HG03558 (cell line): ENCODE results near the gene SLC46A2.

Experiments
- ATAC-seq: cut with Tn5 transposase; IDR thresholded peaks from one replicate; pipeline ENCODE4 v1.9.1; 2021; ENCODE audit warnings: moderate number of reproducible peaks; ENCODE audit not compliant: unreplicated experiment; ENCODE audit errors: extremely low read depth

Gene SLC46A2

DNA sequence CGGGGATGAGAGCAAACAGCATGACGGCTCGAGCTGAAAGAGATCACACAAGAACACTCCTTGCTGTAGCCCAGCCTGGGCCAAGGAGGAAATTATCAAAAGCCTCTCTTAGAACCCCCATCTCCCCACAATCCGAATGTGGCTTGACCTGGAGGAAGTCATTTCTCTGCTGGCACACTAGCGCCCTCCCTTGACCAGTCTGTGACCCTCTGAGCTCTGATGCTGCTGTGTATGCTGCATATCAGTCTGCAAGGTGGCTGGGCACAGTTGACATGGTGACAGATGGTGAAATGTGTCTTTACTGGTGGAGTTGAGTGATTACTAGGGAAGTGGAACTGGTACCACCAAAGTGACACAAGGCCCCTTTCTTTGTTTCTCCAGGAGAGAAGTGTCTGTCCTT, 3.3 kb downstream of the SLC46A2 start:
- ATAC-seq, result no peak

DNA sequence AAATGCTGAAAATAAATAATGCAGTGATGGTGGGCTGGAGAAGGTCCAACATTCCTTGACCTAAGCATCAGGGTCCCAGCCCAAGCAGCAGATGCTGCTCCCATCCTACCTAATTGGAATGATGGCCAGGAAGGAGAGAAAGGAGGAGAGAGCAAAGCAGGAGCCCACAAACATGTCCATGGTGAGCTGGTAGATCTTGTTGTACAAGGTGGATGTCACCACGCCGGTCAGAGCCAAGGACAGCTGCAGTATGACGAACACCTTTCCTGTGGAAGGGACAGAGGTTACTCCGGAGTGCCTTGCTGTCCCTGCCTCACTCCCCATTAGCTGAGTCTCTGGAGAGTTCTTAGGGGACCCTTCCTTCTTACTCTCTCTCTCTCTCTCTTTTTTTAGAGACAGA, 4.3 kb downstream of the SLC46A2 start:
- ATAC-seq, result no peak

DNA sequence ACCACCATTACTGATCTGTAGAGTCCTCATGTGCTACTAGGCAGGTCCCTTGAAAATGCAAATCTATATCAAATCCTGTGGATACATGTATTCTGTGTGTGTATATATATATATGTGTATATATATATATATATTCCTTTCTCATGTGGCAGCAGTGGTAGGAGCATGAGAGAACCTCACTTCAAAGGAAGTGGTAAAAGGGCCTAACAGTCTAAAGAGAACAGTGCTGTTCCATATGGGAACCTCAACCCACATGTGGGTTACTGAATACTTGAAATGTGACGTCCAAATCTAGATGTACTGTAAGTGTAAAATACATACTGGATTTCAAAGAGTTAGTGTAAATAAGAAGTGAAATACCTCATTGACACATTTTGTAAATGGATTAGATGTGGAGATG, 5.4 kb downstream of the SLC46A2 start:
- ATAC-seq, result no peak

- no peak for ATAC-seq
These were observed 6.0 kb downstream of the SLC46A2 start for GRCh38 chr9:112884721-112885120.

GRCh38 chr9:112884101-112884500, 6.6 kb downstream of the SLC46A2 start:
- ATAC-seq, result no peak

DNA sequence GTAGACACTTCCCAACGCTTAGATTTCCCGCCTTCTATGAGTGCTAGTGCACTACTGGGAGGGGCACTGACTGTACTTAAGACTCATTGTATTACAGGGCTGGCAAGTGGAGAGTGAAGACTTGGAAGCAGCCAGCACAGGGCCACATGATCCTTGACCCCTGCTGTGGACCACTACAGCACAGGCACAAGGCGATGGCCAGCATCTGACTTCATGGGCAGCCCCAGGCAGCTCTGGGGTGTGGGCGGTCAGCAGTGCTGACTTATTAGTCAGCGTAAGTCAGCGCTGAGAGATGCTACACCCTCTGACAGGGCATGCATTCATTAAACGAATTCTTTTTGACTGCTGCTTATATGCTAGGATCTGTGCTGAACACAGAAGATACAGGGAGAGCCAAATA, 9.3 kb downstream of the SLC46A2 start:
- ATAC-seq, result no peak

DNA sequence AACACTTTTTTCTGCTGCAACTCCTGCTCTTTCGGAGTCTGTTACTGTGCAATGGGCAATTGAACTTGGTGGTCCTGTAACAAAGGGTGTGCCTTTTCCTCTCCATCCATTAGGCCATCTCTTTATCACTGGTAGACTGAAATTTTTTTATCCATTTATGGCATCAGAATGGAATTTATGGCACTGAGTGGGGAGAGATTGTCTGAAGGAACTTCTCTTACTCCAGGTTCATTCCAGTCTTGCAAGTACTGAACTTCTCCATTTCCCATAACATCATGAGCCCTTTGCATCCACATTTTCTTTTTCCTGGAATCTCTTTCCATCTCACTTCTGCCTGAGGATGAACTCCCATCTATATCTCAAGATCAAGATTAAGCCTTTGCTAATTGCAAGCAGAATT, 10.0 kb downstream of the SLC46A2 start:
- ATAC-seq, result no peak

- no peak for ATAC-seq
These were observed 11.9 kb downstream of the SLC46A2 start for GRCh38 chr9:112878752-112879151.

DNA sequence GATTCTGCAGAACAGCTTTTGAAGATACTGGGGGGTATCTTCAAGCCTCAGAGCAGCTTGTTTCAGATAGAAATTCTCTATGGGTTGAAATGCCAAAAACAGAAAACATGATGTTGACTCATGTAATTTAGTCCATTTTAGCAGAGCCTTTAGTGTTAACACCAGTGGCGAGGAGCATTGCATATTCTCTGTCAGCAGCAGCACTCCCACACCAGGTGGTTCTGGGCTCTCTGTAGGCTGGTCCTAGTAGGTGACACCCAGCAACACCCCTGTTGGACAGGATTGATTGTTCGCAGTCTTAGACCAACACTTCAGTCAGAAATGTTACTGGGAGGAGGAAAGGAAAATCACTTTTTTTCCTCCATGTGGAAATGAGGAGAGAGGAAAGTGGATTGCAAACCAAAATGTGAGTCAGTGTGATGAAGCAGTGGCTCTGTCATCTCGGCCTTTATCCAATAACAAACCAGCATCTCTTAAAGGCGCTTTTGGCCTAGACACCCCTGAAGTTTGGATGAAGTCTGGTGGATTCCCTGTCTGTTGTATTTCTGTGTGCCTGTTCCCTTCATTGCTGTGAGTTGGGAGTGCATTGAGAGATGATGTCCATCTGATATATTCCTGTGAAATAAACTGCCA, 16.8 kb downstream of the SLC46A2 start:
- no peak for ATAC-seq

- no peak for ATAC-seq
These were observed 18.7 kb downstream of the SLC46A2 start for GRCh38 chr9:112872019-112872418.

DNA sequence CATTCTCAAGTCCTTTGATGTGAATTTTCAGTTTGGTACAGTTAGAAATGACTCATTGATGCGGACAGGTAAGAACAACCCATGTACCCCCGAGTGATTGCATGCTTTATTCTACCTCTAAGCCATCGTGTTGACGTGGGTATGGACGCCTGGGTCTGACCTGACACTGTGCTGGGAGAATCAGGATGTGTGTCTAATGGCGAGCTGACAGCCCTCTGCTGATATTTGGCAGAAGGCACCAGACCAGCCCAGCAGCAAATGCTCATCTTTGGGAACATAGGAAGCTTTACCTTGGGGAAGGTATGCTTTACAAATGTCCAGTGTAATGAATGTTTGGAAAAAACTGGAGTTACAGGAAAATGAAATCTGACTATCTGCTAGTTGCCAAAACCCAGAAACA, 20.1 kb downstream of the SLC46A2 start:
- no peak for ATAC-seq

GRCh38 chr9:112869917-112870316, 20.8 kb downstream of the SLC46A2 start:
- ATAC-seq, result no peak

DNA sequence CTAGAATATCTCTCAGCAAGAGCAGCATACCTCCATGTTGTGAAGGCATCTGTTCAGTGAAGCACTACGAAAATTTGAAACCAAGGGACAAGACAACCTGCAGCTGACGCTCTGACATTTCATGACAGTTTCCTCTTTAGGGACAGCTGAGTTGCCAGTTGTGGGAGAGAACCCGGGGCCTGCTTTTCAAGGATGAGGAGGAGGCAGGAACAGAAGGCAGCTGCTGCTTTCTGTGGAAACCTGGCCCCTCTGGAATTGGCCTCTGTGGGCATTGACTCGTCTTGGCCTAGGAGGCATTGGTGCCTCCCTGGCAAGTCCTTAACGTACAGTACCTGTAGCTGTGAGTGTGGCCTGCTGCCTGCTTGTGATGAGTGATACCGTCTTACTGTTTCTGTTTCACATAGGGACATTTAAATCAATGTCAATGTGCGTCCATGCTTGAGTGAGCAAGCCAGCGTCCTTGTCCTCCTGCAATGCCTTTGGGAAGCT, 21.6 kb downstream of the SLC46A2 start:
- ATAC-seq, result no peak

DNA sequence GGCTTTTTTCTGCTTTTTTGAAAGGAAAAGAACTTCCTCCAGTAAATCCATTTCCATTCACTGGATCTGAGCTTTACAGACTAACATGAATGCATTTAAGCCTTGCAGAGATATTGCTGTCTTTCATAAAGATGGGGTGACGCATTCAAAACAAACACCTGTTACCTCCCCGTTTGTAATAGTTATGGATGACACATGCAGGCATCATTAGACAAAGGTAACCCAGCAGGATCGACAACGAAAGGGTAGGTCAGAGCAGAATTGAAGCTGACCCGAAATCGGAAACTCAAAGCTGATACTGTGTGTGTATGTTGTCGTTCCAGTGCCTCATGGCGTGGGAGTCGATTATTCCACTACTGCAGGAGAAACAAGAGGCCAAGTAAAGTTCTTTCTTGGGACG, 22.2 kb downstream of the SLC46A2 start:
- ATAC-seq, result no peak

- ATAC-seq, result no peak
These were observed 23.2 kb downstream of the SLC46A2 start for GRCh38 chr9:112867275-112867991.

GRCh38 chr9:112866662-112867274, 23.9 kb downstream of the SLC46A2 start:
- no peak for ATAC-seq

GRCh38 chr9:112864982-112865381, 25.7 kb downstream of the SLC46A2 start:
- no peak for ATAC-seq

DNA sequence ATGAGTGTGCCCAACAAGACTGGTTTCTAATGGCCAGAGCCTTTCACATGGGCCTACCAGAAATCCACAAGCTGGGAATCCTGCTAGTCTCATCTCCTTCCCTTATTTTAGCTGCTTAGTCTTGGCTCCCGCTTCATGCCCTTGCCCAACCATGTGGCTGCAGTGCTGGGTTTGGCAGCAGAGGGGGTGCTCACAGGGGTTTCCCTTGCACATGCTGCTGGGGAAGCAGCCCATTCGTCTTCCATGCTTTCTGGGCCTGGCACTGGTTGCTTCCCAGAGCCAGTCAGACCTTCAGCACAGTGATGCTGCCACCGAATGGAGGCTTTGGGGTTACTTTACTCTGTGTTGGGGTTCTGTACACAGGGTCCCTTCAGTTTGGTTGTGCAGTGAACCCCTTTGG, 26.3 kb downstream of the SLC46A2 start:
- ATAC-seq, result no peak

DNA sequence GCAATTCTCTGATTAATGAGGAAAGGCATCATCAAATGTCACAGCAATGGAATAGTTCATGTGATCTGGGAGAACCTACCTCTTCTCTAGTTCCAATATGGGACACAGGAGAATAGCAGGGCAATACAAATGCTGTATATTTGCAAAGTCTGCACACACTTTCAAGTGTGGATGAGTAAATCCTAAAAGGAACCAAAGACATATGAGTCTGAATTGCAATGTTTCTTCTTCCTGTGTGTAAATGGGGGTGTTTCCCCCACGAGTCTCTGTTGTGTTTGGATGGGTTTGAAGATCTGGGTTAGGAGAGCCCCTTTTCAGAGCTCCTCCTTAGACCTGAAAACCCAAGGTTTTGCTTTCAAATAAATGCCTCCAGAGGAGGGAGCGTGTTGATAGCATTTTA, 26.9 kb downstream of the SLC46A2 start:
- no peak for ATAC-seq

DNA sequence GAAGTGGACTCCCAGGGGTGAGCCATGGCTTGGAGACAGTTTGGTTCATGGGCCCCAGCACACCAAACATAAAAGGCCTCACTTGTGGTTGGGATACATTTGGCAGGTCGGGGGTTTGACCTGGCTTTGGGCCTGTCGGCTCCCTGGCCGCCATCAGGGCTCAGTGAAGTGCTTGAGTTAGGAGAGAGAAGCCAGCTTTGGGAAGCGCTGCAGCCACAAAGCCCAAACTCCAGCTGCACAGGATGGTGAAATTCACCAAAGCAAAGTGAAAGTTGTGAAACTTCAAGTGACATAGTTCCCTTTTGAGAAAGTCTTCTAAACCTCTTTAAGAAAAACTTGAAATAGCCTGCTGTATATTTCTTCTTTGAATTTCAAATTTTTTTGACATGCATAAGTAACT, 27.5 kb downstream of the SLC46A2 start:
- no peak for ATAC-seq
